Endothelial cell of umbilical vein (primary cell): ENCODE results near the gene LRP1B. TPM values are rescaled to one million over a fixed set of nuclear protein-coding genes. Genes with fewer than 3 reads are reported as not detected.

Experiments used
- BruUV-seq: library from RNA; stranded (reverse); fragments of 400-500 nt; replicated peaks from 2 replicates; lab custom pipeline; 2021; lab: Mats Ljungman, UMichigan
- CTCF ChIA-PET: fragments of 300-600, 350-600 bp; sonication (Branson Sonifier 250); formaldehyde crosslinking; loops from one replicate; lab custom pipeline; 2021; ENCODE audit warnings: antibody characterized with exemption, inconsistent platforms; lab: Charles Lee
- POLR2A ChIA-PET: fragments of 300-600, 350-600 bp; sonication (Branson Sonifier 250); formaldehyde crosslinking; loops from one replicate; lab custom pipeline; 2021; ENCODE audit warnings: antibody characterized with exemption, inconsistent platforms; lab: Charles Lee
- DNase-seq: peaks from one replicate; pipeline ENCODE4 v3.0.0-alpha.2; 2011; ENCODE audit warnings: low read depth, low spot score
- FAIRE-seq: peaks from 2 replicates; lab custom pipeline; 2011; peaks lifted over from hg19 to GRCh38; lab: Jason Lieb, UNC
- H2AFZ ChIP-seq: 2 replicates; pipeline ENCODE4 v1.6.0; 2012; ENCODE audit warnings: low read depth, low read length, control low read depth, inconsistent platforms
- H3K27ac ChIP-seq: 2 replicates; pipeline ENCODE4 v1.5.1; 2011; ENCODE audit warnings: low read depth, mild to moderate bottlenecking, control low read depth, low read length, moderate library complexity; ENCODE audit not compliant: insufficient read depth
- H3K27me3 ChIP-seq, 2 experiments: 2 replicates each; pipeline versions ENCODE4 v1.6.0 to v1.6.1; 2011; ENCODE audit warnings: low read length in 2 of 2, mixed read lengths in 1 of 2; ENCODE audit not compliant: control insufficient read depth in 2 of 2, insufficient read depth in 2 of 2
- H3K36me3 ChIP-seq, 2 experiments: 2 replicates in 1 of 2; 3 replicates in 1 of 2; pipeline ENCODE4 v1.5.1; 2011; ENCODE audit warnings: low read length in 2 of 2, mild to moderate bottlenecking in 1 of 2, moderate library complexity in 1 of 2; ENCODE audit not compliant: control insufficient read depth in 2 of 2, insufficient read depth in 2 of 2; ENCODE audit errors: extremely low read depth in 1 of 2
- H3K4me1 ChIP-seq: 3 replicates; pipeline ENCODE4 v1.5.1; 2011; ENCODE audit warnings: mild to moderate bottlenecking, low read length; ENCODE audit not compliant: control insufficient read depth, insufficient read depth; ENCODE audit errors: extremely low read depth
- H3K4me2 ChIP-seq: 2 replicates; pipeline ENCODE4 v1.6.1; 2011; ENCODE audit warnings: low read length, control low read depth, mixed read lengths; ENCODE audit not compliant: insufficient read depth
- H3K4me3 ChIP-seq, 3 experiments: fragments of 200-600 bp in 1 of 3; sonication (generic), shearing (Covaris generic) in 1 of 3; replicated peaks in 1 of 3; 2 replicates each; pipeline ENCODE4 v1.5.1; 2011 to 2016; ENCODE audit warnings: control low read depth in 3 of 3, low read length in 3 of 3, mild to moderate bottlenecking in 2 of 3, inconsistent platforms in 1 of 3, low read depth in 1 of 3, moderate library complexity in 1 of 3; ENCODE audit not compliant: insufficient read depth in 1 of 3
- H3K79me2 ChIP-seq: 2 replicates; pipeline ENCODE4 v1.6.0; 2012; ENCODE audit warnings: low read length, inconsistent platforms; ENCODE audit not compliant: control insufficient read depth, insufficient read depth
- H3K9ac ChIP-seq: replicated peaks from 2 replicates; pipeline ENCODE3; 2011; ENCODE audit warnings: low read length, control low read depth; ENCODE audit not compliant: insufficient read depth; ENCODE audit errors: extremely low read depth
- H3K9me1 ChIP-seq: replicated peaks from 3 replicates; pipeline ENCODE4 v1.6.0; 2011; ENCODE audit warnings: mild to moderate bottlenecking, low read length; ENCODE audit not compliant: control insufficient read depth, insufficient read depth; ENCODE audit errors: extremely low read depth
- H3K9me3 ChIP-seq: replicated peaks from 2 replicates; pipeline ENCODE4 v1.5.1; 2012; ENCODE audit warnings: low read length, inconsistent platforms; ENCODE audit not compliant: control insufficient read depth, insufficient read depth
- H4K20me1 ChIP-seq: replicated peaks from 2 replicates; pipeline ENCODE3; 2011; ENCODE audit warnings: mild to moderate bottlenecking, low read length; ENCODE audit not compliant: control insufficient read depth, insufficient read depth; ENCODE audit errors: extremely low read depth
- EZH2 ChIP-seq: IDR thresholded peaks from 2 replicates; pipeline ENCODE4 v1.6.1; 2012; ENCODE audit warnings: borderline replicate concordance, low read depth, mild to moderate bottlenecking, moderate library complexity, low read length, inconsistent platforms; ENCODE audit not compliant: severe bottlenecking
- FOS ChIP-seq: IDR thresholded peaks from 2 replicates; pipeline ENCODE4 v1.6.1; 2011; ENCODE audit warnings: mild to moderate bottlenecking, low read length, moderate library complexity, borderline replicate concordance; ENCODE audit not compliant: insufficient read depth
- GATA2 ChIP-seq: IDR thresholded peaks from 2 replicates; pipeline ENCODE4 v1.7.0; 2011; ENCODE audit warnings: low read depth, mild to moderate bottlenecking, moderate library complexity, mixed read lengths, low read length; ENCODE audit not compliant: insufficient read length, insufficient read depth
- JUN ChIP-seq: IDR thresholded peaks from 2 replicates; pipeline ENCODE4 v1.6.1; 2011; ENCODE audit warnings: borderline replicate concordance, low read depth; ENCODE audit not compliant: insufficient read length, insufficient read depth
- MYC ChIP-seq: IDR thresholded peaks from one replicate; pipeline ENCODE4 v1.6.1; 2011; ENCODE audit warnings: mild to moderate bottlenecking, low read depth, low read length
- POLR2A ChIP-seq: IDR thresholded peaks from 2 replicates; pipeline ENCODE4 v1.6.1; 2012; ENCODE audit warnings: low read depth, mild to moderate bottlenecking, control low read depth, low read length
- POLR2AphosphoS5 ChIP-seq: IDR thresholded peaks from 2 replicates; pipeline ENCODE4 v1.6.1; 2012; ENCODE audit warnings: low read depth, mild to moderate bottlenecking, control low read depth, low read length, moderate library complexity; ENCODE audit not compliant: insufficient read depth
- dilution Hi-C: fragments of 300-500 bp; cut with MboI; formaldehyde crosslinking; loops from one replicate; pipeline ENCODE4 v1.15.0; 2019; ENCODE audit warnings: low sequenced_read_pairs; ENCODE audit not compliant: extremely low pct_ligation_motif_present
- intact Hi-C: fragments of 100-400 bp; cut with micrococcal nuclease; formaldehyde crosslinking; loops from one replicate; pipeline ENCODE4 v1.10.0; 2022
- polyA plus RNA-seq, 4 experiments: library from polyadenylated mRNA; depleted of rRNA in 3 of 4; stranded (reverse) in 3 of 4; unstranded in 1 of 4; fragments of >200 nt; gene quantifications; 2 replicates each; pipeline versions ENCODE4 v1.2.1 to v1.2.3, GENCODE V29; 2011 to 2012; ENCODE audit warnings: missing spikeins in 1 of 4
- total RNA-seq: library from RNA; stranded (reverse); gene quantifications from 2 replicates; pipeline ENCODE4 v1.2.3, GENCODE V29; 2021
- TF ChIP-seq, protein P1 (sequence below): IDR thresholded peaks from 2 replicates; pipeline ENCODE4 v1.6.1; 2011; ENCODE audit not compliant: insufficient read depth, insufficient read length
- TF ChIP-seq, protein P2 (sequence below), 2 donors: IDR thresholded peaks; 1 replicate in 1 of 2; 2 replicates in 1 of 2; pipeline ENCODE4 v1.5.1; 2011; ENCODE audit warnings: low read length in 2 of 2, mild to moderate bottlenecking in 2 of 2, moderate library complexity in 2 of 2, control low read depth in 1 of 2, inconsistent platforms in 1 of 2, low read depth in 1 of 2; ENCODE audit not compliant: insufficient read depth in 1 of 2; ENCODE audit errors: extremely low read depth in 1 of 2

The LRP1B gene
- total and polyA plus RNA-seq, 2 donors (not counting 3 experiments of a cell fraction or from before 2014, with no cell fraction given) = 0.03 to 0.07 TPM

- BruUV-seq = no TSS peak
- no peaks in the 10 kb centered on the region for H3K4me1 ChIP-seq
- no peak overlapping the region for H3K9ac ChIP-seq
- H3K27me3 ChIP-seq = no peaks in the 10 kb centered on the region
- ChIA-PET POLR2A (no interaction called here), CTCF (interaction anchor here (0.7 kb wide), 1 partner anchor 1797 kb away, joined by 3 read pairs; no protein-coding TSS in a partner anchor)
- no peak overlapping the region for H3K4me3 ChIP-seq
- no peaks in the 10 kb centered on the region for H3K9me1 ChIP-seq
- DNase-seq (no peak), FAIRE-seq (no peak)
- dilution Hi-C loops = no loop called here
- H3K36me3 ChIP-seq = no peaks in the 10 kb centered on the region
- TF ChIP-seq JUN (no peak), EZH2 (no peak)
- TF ChIP-seq, protein P1, sequence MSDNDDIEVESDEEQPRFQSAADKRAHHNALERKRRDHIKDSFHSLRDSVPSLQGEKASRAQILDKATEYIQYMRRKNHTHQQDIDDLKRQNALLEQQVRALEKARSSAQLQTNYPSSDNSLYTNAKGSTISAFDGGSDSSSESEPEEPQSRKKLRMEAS = no peak
- no peaks in the 10 kb centered on the region for H4K20me1 ChIP-seq
- H3K27ac ChIP-seq = no peak overlapping the region
- no peaks in the 10 kb centered on the region for H3K79me2 ChIP-seq
- H3K4me2 ChIP-seq = no peak overlapping the region
- no peaks in the 10 kb centered on the region for H3K9me3 ChIP-seq
- no peak overlapping the region for H2AFZ ChIP-seq
- intact Hi-C loops = no loop called here
Measured at GRCh38 chr2:141887363-141887762, 243.5 kb downstream of the LRP1B start.

GRCh38 chr2:141878016-141878415, 252.8 kb downstream of the LRP1B start:
- intact Hi-C loops = no loop called here
- H3K27ac ChIP-seq = no peak overlapping the region
- dilution Hi-C loops = no loop called here
- no peaks in the 10 kb centered on the region for H4K20me1 ChIP-seq
- ChIA-PET CTCF (interaction anchor here (1.6 kb wide), 1 partner anchor 15 kb away, joined by 4 read pairs; no protein-coding TSS in a partner anchor), POLR2A (no interaction called here)
- no peak for DNase-seq
- no peaks in the 10 kb centered on the region for H3K27me3 ChIP-seq
- no peaks in the 10 kb centered on the region for H3K79me2 ChIP-seq
- no peak overlapping the region for H3K4me2 ChIP-seq
- no peak overlapping the region for H3K4me3 ChIP-seq
- BruUV-seq = no TSS peak
- H3K9me1 ChIP-seq = no peaks in the 10 kb centered on the region
- no peaks in the 10 kb centered on the region for H3K4me1 ChIP-seq
- no peaks in the 10 kb centered on the region for H3K36me3 ChIP-seq
- no peak for FAIRE-seq
- no peak overlapping the region for H2AFZ ChIP-seq
- no peaks in the 10 kb centered on the region for H3K9me3 ChIP-seq
- TF ChIP-seq EZH2 = no peak
- TF ChIP-seq FOS = no peak
- TF ChIP-seq JUN = no peak
- TF ChIP-seq, protein P2, sequence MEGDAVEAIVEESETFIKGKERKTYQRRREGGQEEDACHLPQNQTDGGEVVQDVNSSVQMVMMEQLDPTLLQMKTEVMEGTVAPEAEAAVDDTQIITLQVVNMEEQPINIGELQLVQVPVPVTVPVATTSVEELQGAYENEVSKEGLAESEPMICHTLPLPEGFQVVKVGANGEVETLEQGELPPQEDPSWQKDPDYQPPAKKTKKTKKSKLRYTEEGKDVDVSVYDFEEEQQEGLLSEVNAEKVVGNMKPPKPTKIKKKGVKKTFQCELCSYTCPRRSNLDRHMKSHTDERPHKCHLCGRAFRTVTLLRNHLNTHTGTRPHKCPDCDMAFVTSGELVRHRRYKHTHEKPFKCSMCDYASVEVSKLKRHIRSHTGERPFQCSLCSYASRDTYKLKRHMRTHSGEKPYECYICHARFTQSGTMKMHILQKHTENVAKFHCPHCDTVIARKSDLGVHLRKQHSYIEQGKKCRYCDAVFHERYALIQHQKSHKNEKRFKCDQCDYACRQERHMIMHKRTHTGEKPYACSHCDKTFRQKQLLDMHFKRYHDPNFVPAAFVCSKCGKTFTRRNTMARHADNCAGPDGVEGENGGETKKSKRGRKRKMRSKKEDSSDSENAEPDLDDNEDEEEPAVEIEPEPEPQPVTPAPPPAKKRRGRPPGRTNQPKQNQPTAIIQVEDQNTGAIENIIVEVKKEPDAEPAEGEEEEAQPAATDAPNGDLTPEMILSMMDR (IDR thresholded peaks at IDR 0.05; ENCODE audit: extremely low read depth in 1 of 2, insufficient read depth in 1 of 2, low read depth in 1 of 2, low read length in 2 of 2) = no peak
- TF ChIP-seq, protein P1 = no peak
- TF ChIP-seq GATA2 = no peak
- TF ChIP-seq MYC = no peak
- TF ChIP-seq POLR2A = no peak
- TF ChIP-seq POLR2AphosphoS5 = no peak
- no peak overlapping the region for H3K9ac ChIP-seq
